Measurements from ENCODE around the gene RESP18.

Gene RESP18

GRCh38 chr2:219332542-219332941, at the start of gene RESP18:
TSS of gene RESP18 (minus strand) at chr2:219332744.
- DNase-seq (ENCODE audit: low read depth in 2 of 2): no peak

- DNase-seq (ENCODE audit: low read depth in 2 of 2): no peak
These were observed 48.9 kb upstream of the RESP18 start for GRCh38 chr2:219381448-219381847.

DNA sequence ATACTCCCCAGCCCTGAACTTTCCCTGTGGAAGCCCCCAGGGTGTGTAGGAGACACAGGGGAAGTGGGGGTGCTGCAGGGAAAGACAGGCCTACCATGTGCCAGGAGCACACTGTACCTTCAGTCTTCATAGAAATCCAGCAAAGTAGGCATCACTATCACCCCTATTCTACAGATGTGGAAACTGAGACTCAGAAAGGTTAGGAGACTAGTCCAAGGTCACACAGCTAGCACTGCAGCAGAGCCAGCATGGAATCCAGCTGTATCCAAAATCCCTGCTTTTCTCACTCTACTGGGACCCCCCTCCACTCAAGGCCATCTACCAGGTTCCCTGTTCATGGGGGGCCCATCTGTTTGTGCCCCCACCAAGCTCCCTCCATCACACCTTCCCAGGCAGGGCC, 48.4 kb upstream of the RESP18 start:
- DNase-seq (ENCODE audit: low read depth in 2 of 2): no peak

GRCh38 chr2:219378163-219378851, 45.8 kb upstream of the RESP18 start:
- no peak for DNase-seq (ENCODE audit: low read depth in 2 of 2)

DNA sequence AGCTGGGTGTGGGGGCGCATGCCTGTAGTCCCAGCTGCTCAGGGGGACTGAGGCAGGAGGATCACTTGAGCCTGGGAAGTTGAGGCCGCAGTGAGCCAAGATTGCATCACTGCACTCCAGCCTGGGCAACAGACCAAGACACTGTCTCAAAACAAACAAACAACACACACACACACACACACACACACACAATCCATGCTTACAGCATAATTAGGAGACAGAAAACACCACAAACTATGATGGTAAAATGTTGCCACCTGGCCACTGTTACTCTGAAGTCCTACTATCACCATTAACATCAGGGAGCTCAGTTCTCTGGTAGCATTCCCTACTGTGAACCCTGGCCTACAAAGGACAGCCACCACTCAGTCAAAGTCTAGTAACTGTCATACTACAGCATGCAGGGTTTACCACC, 36.9 kb upstream of the RESP18 start:
- DNase-seq (ENCODE audit: low read depth in 2 of 2): no peak

DNA sequence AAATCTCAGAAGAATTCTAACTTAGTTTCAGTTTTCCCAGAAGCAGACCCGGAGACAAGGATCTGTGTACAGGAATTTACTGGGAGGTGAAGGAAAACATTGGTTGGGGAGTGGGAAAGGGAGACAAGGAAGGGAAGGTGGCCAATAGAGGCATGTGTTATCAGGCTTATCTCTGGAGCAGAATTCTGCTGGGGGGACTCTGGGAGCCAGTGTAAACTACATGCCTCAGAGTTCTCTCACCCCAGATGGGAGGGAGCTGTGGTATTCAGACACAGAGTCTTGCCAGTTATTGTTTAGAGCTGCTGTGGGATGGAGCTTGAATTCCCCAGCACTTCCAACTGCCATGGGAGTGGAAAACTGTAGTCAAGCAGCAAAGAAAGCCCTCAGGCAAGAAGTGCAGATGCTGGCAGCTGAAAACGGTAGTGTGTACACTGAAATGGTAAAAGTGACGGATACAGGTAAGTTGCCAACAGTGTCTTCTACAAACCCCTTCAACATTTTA, 36.2 kb upstream of the RESP18 start:
- no peak for DNase-seq (ENCODE audit: low read depth in 2 of 2)

DNA sequence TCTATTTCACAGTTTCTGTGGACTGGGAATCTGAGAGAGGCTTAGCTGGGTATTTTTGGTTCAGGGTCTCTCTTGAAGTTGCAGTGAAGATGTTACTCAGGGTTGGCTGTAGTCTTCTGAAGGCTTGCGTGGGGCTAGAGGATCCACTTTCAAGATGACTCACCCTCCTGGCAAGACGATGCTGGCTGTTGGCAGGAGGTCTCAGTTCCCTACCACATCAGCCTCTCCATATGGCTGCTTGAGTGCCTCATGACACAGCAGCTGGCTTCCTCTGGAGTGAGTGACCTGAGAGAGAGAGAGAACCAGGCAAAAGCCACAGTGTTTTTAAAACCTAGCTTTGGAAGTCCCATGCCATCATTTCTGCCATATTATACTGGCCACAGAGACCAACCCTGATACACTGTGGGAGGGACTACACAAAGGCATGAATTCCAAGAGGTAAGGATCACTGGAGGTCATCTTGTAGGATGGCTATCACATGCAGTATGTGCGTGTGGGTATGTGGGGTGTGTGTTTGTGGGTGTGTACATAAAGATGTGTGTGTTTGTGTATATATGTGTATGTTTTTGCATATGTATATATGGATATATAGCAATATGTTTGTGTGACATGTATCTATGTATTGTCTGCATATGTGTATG, 30.1 kb upstream of the RESP18 start:
- DNase-seq (ENCODE audit: low read depth in 2 of 2): no peak

- no peak for DNase-seq (ENCODE audit: low read depth in 2 of 2)
These were observed 29.5 kb upstream of the RESP18 start for GRCh38 chr2:219362072-219362471.

- DNase-seq (ENCODE audit: low read depth in 2 of 2): peak in 1 of 2 donors; percentile 8
These were observed 25.9 kb upstream of the RESP18 start for GRCh38 chr2:219358170-219359075.

DNA sequence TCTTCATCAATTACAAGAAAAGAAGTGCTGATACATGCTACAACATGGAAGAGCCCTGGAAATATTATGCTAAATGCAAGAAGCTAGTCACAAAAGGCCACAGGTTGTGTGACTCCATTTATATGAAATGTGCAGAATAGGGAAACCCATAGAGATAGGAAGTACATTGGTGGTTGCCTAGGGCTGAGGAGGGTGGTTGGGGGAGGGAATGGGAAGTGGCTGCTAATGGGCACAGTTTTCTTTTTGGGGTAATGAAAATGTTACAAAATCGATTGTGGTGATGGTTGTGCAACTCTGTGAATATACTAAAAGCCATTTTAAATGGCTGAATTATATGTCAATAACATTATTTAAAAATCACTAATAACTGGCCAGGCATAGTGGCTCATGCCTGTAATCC, 24.3 kb upstream of the RESP18 start:
- no peak for DNase-seq (ENCODE audit: low read depth in 2 of 2)

DNA sequence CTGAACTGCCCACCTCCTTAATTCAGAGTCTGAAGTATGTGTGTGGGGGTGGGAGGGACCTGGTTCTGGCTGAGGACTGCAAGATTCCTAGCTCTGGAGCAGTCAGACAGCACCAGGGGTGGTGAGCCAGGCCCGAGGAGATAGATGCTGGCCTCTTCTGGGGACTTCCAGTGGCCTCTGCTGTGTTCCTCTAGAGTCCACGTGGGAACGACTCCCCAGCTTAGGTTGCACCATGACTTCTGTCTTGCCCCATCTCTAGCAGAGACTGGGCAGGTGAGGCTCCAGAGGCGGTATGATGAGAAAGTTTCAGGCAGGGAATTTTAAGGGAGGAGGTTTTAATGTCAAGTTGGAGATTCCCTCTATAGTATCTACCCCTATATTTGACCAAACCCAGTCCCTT, 22.0 kb upstream of the RESP18 start:
- DNase-seq (ENCODE audit: low read depth in 2 of 2): no peak

DNA sequence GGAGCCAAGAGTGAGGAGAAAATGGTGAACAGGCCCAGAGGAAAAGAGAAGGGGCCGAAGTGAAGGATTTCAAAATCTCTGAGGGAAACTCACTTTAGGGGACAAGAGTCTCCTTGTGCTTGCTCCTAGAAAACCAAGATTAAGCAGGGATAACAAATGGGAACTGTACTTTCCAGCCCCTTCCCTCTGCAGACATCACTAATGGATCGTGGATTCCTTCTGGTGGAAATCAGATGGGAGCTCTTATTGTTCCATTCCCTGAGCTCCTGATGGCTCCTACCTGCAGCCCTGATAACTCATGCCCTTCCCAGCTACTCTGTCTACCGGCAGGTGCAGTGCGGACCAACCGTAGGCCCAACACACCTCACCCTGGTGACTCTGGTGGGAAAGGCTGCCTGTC, 20.6 kb upstream of the RESP18 start:
- DNase-seq (ENCODE audit: low read depth in 2 of 2): no peak

- DNase-seq (ENCODE audit: low read depth in 2 of 2): peak; percentile 55 to 69
These were observed 20.0 kb upstream of the RESP18 start for GRCh38 chr2:219352448-219353023.

- DNase-seq (ENCODE audit: low read depth in 2 of 2): no peak
These were observed 18.2 kb upstream of the RESP18 start for GRCh38 chr2:219350710-219351221.

- DNase-seq (ENCODE audit: low read depth in 2 of 2): no peak
These were observed 17.7 kb upstream of the RESP18 start for GRCh38 chr2:219350215-219350614.

DNA sequence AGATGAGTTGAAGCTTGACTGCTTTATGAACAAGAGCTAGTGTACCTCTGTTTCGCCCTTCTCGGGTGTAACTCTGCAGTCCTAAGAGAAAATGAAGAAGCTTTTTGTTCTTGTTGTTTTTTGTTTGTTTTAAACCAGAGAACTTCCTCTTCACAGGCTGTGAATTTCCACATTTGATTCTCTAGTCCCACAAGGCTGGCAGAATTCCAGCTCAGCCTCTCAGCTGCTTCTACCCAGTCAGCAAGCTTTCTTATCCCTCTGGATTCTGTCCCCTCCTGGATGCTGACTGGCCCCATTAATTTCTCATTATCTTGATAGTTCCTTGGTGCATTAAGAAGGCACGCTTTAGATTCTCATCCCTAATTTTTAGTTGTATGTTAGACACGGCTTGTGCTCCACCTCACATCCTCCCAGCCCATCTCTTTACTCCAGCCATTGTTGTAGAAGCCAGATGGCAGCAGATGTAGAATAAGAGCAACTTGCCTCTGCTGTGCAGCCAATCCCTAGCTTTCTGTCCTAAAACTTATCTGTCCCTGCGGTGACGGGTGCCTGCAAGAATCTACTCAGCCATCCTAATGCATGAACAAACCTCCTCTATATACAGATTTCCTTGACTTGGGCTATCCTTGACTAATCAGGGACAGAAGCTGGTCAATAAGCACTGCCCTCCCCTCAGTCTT, 12.3 kb upstream of the RESP18 start:
- no peak for DNase-seq (ENCODE audit: low read depth in 2 of 2)

DNA sequence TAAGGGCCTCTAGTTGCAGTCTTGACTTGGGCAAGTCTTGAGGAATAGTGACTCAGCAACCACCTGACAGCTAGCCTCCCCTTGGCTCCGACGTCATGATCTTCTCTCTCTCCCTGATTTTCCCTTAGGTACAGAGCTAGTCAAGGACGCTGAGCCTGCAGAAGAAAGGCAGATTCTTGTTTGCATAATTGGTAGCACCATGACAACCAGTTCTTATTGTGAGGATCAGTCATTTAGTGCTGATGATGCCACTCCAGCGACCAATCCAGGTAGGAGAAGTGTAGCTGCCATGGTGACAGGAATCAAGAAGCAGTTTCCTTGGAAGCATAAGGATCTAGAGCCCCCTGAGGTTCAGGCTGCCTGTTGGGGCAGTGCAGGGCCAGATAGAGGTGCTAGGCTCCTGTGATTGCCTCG, 2.8 kb upstream of the RESP18 start:
- DNase-seq (ENCODE audit: low read depth in 2 of 2): no peak

DNA sequence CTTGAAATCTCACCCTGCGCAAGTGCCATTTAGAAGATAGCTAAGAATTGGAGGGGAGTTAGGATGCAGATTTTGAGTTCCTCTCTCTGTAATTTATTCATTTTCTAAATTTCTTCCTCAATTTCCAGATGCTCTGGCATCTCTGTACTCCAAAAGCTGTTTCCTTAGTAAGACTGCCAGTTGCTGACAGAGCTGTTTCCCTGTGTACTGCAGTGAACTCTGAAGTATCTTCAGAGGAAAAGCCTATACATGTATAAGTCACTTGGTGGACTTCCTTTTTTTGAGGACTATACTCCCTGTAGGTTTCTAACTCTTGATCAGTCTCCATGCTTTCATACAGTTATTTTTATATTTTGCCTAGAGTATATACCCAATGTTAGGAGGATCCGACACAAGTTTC, 1.5 kb upstream of the RESP18 start:
- no peak for DNase-seq (ENCODE audit: low read depth in 2 of 2)

- peak in 1 of 2 donors; percentile 29 for DNase-seq (ENCODE audit: low read depth in 2 of 2)
These were observed 857 bp downstream of the RESP18 start for GRCh38 chr2:219331560-219332213.

DNA sequence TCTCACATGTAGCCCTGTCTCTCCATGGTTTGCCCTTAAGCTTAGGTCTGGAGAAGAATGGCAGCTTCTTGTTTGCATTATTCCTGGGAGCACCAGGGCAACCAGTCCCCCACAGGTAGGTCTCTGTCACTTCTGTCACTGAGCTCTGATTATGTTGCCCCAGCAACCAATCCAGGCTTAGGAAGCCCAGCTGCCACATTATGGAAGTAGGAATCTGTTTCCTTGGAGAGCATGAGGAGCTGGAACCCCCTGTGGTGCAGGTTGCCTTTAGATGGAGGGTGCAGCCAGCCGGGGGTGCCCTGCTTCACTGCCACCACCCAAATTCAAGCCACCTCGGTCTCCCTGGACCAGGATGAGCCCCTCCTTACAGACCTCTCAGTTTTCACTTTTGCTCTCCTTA, 4.8 kb downstream of the RESP18 start:
- no peak for DNase-seq (ENCODE audit: low read depth in 2 of 2)
